Measurements from ENCODE around the gene PIF1. TPM values are rescaled to one million over a fixed set of nuclear protein-coding genes. Genes with fewer than 3 reads are reported as not detected.
"Not testable (repeated sequence)": the region's sequence is repeated elsewhere in the genome, so short reads cannot be mapped to it uniquely, and the experiment has no call there.

Gene PIF1
- polyA plus RNA-seq, 1 donor, result 7.2 TPM

- not testable (repeated sequence) for H3K4me1 ChIP-seq (ENCODE audit: control insufficient read depth, insufficient read depth, low read length); H3K9me3 ChIP-seq (ENCODE audit: control insufficient read depth, low read depth, low read length); H3K27ac ChIP-seq (ENCODE audit: low read length); DNase-seq; H3K36me3 ChIP-seq (ENCODE audit: control insufficient read depth, insufficient read depth, low read length); H3K27me3 ChIP-seq (ENCODE audit: control insufficient read depth, insufficient read depth, low read length); H3K4me3 ChIP-seq (ENCODE audit: low read length)
- no CpG with 5 or more reads among the region's 9 CpGs for WGBS (ENCODE audit: insufficient coverage, low lambda C conversion rate)
These were observed 29.5 kb downstream of the PIF1 start for GRCh38 chr15:64795921-64796320.

- H3K9me3 ChIP-seq (ENCODE audit: control insufficient read depth, low read depth, low read length); H3K4me3 ChIP-seq (ENCODE audit: low read length); H3K36me3 ChIP-seq (ENCODE audit: control insufficient read depth, insufficient read depth, low read length); H3K27me3 ChIP-seq (ENCODE audit: control insufficient read depth, insufficient read depth, low read length); H3K27ac ChIP-seq (ENCODE audit: low read length); DNase-seq; H3K4me1 ChIP-seq (ENCODE audit: control insufficient read depth, insufficient read depth, low read length): not testable (repeated sequence)
- no CpG with 5 or more reads among the region's 7 CpGs for WGBS (ENCODE audit: insufficient coverage, low lambda C conversion rate)
These were observed 30.1 kb downstream of the PIF1 start for GRCh38 chr15:64795299-64795698.

GRCh38 chr15:64792282-64792681, 33.2 kb downstream of the PIF1 start:
- Histone ChIP-seq H3K27me3 (ENCODE audit: control insufficient read depth, insufficient read depth, low read length) (no peaks in the 10 kb centered on the region), H3K4me3 (ENCODE audit: low read length) (no peak overlapping the region), H3K9me3 (ENCODE audit: control insufficient read depth, low read depth, low read length) (no peaks in the 10 kb centered on the region), H3K36me3 (ENCODE audit: control insufficient read depth, insufficient read depth, low read length) (no peaks in the 10 kb centered on the region), H3K27ac (ENCODE audit: low read length) (no peak overlapping the region), H3K4me1 (ENCODE audit: control insufficient read depth, insufficient read depth, low read length) (no peaks in the 10 kb centered on the region)
- no peak for DNase-seq
- no CpG with 5 or more reads among the region's 3 CpGs for WGBS (ENCODE audit: insufficient coverage, low lambda C conversion rate)

GRCh38 chr15:64791401-64791800, 34.0 kb downstream of the PIF1 start:
- Histone ChIP-seq H3K4me1 (ENCODE audit: control insufficient read depth, insufficient read depth, low read length) (no peaks in the 10 kb centered on the region), H3K36me3 (ENCODE audit: control insufficient read depth, insufficient read depth, low read length) (no peaks in the 10 kb centered on the region), H3K27ac (ENCODE audit: low read length) (no peak overlapping the region), H3K9me3 (ENCODE audit: control insufficient read depth, low read depth, low read length) (no peaks in the 10 kb centered on the region), H3K4me3 (ENCODE audit: low read length) (no peak overlapping the region), H3K27me3 (ENCODE audit: control insufficient read depth, insufficient read depth, low read length) (no peaks in the 10 kb centered on the region)
- DNase-seq, result no peak
- no CpG with 5 or more reads among the region's 4 CpGs for WGBS (ENCODE audit: insufficient coverage, low lambda C conversion rate)

- WGBS (ENCODE audit: insufficient coverage, low lambda C conversion rate), result 92% methylated on average over 2 of the region's 4 CpGs
- Histone ChIP-seq H3K27ac (ENCODE audit: low read length) (no peak overlapping the region), H3K4me1 (ENCODE audit: control insufficient read depth, insufficient read depth, low read length) (no peaks in the 10 kb centered on the region), H3K36me3 (ENCODE audit: control insufficient read depth, insufficient read depth, low read length) (no peaks in the 10 kb centered on the region), H3K27me3 (ENCODE audit: control insufficient read depth, insufficient read depth, low read length) (no peaks in the 10 kb centered on the region), H3K4me3 (ENCODE audit: low read length) (no peak overlapping the region), H3K9me3 (ENCODE audit: control insufficient read depth, low read depth, low read length) (no peaks in the 10 kb centered on the region)
- DNase-seq, result no peak
These were observed 41.7 kb downstream of the PIF1 start for GRCh38 chr15:64783796-64784195.

GRCh38 chr15:64782751-64783150, 42.7 kb downstream of the PIF1 start:
- H3K36me3 ChIP-seq (ENCODE audit: control insufficient read depth, insufficient read depth, low read length), result no peaks in the 10 kb centered on the region
- no peak for DNase-seq
- H3K27ac ChIP-seq (ENCODE audit: low read length), result no peak overlapping the region

GRCh38 chr15:64781299-64781698, 44.1 kb downstream of the PIF1 start:
- no peak overlapping the region for H3K4me3 ChIP-seq (ENCODE audit: low read length)
- no peak for DNase-seq
- no peaks in the 10 kb centered on the region for H3K36me3 ChIP-seq (ENCODE audit: control insufficient read depth, insufficient read depth, low read length)
- H3K4me1 ChIP-seq (ENCODE audit: control insufficient read depth, insufficient read depth, low read length), result peaks cover 4% of the 10 kb centered on the region
- H3K27me3 ChIP-seq (ENCODE audit: control insufficient read depth, insufficient read depth, low read length), result peaks cover 12% of the 10 kb centered on the region
- H3K9me3 ChIP-seq (ENCODE audit: control insufficient read depth, low read depth, low read length), result peaks cover 3% of the 10 kb centered on the region
- WGBS (ENCODE audit: insufficient coverage, low lambda C conversion rate), result no CpG with 5 or more reads among the region's 6 CpGs
- no peak overlapping the region for H3K27ac ChIP-seq (ENCODE audit: low read length)

More at GRCh38 chr15:64782751-64783150, 42.7 kb downstream of the PIF1 start:
- Histone ChIP-seq H3K4me3 (ENCODE audit: low read length) (no peak overlapping the region), H3K27me3 (ENCODE audit: control insufficient read depth, insufficient read depth, low read length) (no peaks in the 10 kb centered on the region), H3K4me1 (ENCODE audit: control insufficient read depth, insufficient read depth, low read length) (no peaks in the 10 kb centered on the region), H3K9me3 (ENCODE audit: control insufficient read depth, low read depth, low read length) (no peaks in the 10 kb centered on the region)
- no CpG with 5 or more reads among the region's 5 CpGs for WGBS (ENCODE audit: insufficient coverage, low lambda C conversion rate)

- no peak overlapping the region for H3K27ac ChIP-seq (ENCODE audit: low read length)
- H3K27me3 ChIP-seq (ENCODE audit: control insufficient read depth, insufficient read depth, low read length), result peaks cover 17% of the 10 kb centered on the region
- no peak overlapping the region for H3K4me3 ChIP-seq (ENCODE audit: low read length)
- no peaks in the 10 kb centered on the region for H3K36me3 ChIP-seq (ENCODE audit: control insufficient read depth, insufficient read depth, low read length)
- DNase-seq, result no peak
- peaks cover 4% of the 10 kb centered on the region for H3K9me3 ChIP-seq (ENCODE audit: control insufficient read depth, low read depth, low read length)
- WGBS (ENCODE audit: insufficient coverage, low lambda C conversion rate), result no CpG with 5 or more reads among the region's 8 CpGs
- peaks cover 9% of the 10 kb centered on the region for H3K4me1 ChIP-seq (ENCODE audit: control insufficient read depth, insufficient read depth, low read length)
These were observed 44.8 kb downstream of the PIF1 start for GRCh38 chr15:64780600-64781156.

GRCh38 chr15:64779630-64780029, 45.8 kb downstream of the PIF1 start:
- H3K36me3 ChIP-seq (ENCODE audit: control insufficient read depth, insufficient read depth, low read length), result no peaks in the 10 kb centered on the region
- H3K27me3 ChIP-seq (ENCODE audit: control insufficient read depth, insufficient read depth, low read length), result peaks cover 18% of the 10 kb centered on the region
- H3K4me1 ChIP-seq (ENCODE audit: control insufficient read depth, insufficient read depth, low read length), result peaks cover 9% of the 10 kb centered on the region
- no peak for DNase-seq
- peaks cover 4% of the 10 kb centered on the region for H3K9me3 ChIP-seq (ENCODE audit: control insufficient read depth, low read depth, low read length)
- H3K27ac ChIP-seq (ENCODE audit: low read length), result no peak overlapping the region
- WGBS (ENCODE audit: insufficient coverage, low lambda C conversion rate), result no CpG with 5 or more reads among the region's 1 CpG
- no peak overlapping the region for H3K4me3 ChIP-seq (ENCODE audit: low read length)

- Histone ChIP-seq H3K4me1 (ENCODE audit: control insufficient read depth, insufficient read depth, low read length) (peaks cover 9% of the 10 kb centered on the region), H3K9me3 (ENCODE audit: control insufficient read depth, low read depth, low read length) (peaks cover 4% of the 10 kb centered on the region), H3K27me3 (ENCODE audit: control insufficient read depth, insufficient read depth, low read length) (peaks cover 24% of the 10 kb centered on the region), H3K27ac (ENCODE audit: low read length) (no peak overlapping the region), H3K4me3 (ENCODE audit: low read length) (no peak overlapping the region), H3K36me3 (ENCODE audit: control insufficient read depth, insufficient read depth, low read length) (no peaks in the 10 kb centered on the region)
- WGBS (ENCODE audit: insufficient coverage, low lambda C conversion rate), result 80% methylated on average over 1 of the region's 2 CpGs
- no peak for DNase-seq
These were observed 46.4 kb downstream of the PIF1 start for GRCh38 chr15:64779024-64779423.

- no peak overlapping the region for H3K27ac ChIP-seq (ENCODE audit: low read length)
- WGBS (ENCODE audit: insufficient coverage, low lambda C conversion rate), result no CpG with 5 or more reads among the region's 25 CpGs
These were observed 49.1 kb downstream of the PIF1 start for GRCh38 chr15:64776402-64776786.

More at GRCh38 chr15:64776402-64776786, 49.1 kb downstream of the PIF1 start:
- Histone ChIP-seq H3K27me3 (ENCODE audit: control insufficient read depth, insufficient read depth, low read length) (peaks cover 39% of the 10 kb centered on the region), H3K4me1 (ENCODE audit: control insufficient read depth, insufficient read depth, low read length) (peaks cover 9% of the 10 kb centered on the region), H3K36me3 (ENCODE audit: control insufficient read depth, insufficient read depth, low read length) (no peaks in the 10 kb centered on the region), H3K9me3 (ENCODE audit: control insufficient read depth, low read depth, low read length) (peaks cover 4% of the 10 kb centered on the region), H3K4me3 (ENCODE audit: low read length) (peak overlapping the region; percentile 38)
- DNase-seq, result no peak
